Activated CD4-positive, alpha-beta T cell treated with anti-CD3 and anti-CD28 coated beads, Interleukin-2, amount 50 U/mL, for 1 hour (primary cell): ENCODE measurements around the gene IGFL3.
"Not testable (repeated sequence)": the region's sequence is repeated elsewhere in the genome, so short reads cannot be mapped to it uniquely, and the experiment has no call there.

Experiments used
- DNase-seq: peaks from one replicate; pipeline ENCODE4 v3.0.0-alpha.2; 2020

IGFL3 gene

DNA sequence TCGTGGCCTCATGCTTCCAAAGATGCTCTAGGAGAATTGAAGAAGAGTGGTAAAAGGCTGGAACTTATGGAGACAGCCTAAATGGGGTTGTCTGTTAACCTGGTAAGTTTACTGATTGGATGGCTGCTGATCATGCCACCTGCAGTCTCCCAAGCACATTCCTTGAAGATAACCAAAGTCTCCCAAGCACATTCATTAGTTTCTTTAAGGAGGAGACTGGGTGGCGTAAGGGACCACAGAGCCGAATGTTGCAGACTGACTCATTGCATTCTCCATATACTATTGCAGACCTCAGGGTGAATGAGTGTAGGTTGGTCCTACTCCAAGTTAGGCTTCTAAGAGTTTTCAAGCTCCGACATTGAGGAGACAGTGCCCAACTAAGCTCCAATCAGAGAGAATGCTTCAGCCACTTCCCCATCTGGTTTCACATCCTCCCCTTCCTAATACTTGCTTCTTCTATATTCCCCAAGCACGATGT, at the start of gene IGFL3:
IGFL3 (minus strand) TSS at position 51 of the 478 bp plus-strand sequence; CDS start at position 12, 39 bp downstream.
- DNase-seq, result no peak

DNA sequence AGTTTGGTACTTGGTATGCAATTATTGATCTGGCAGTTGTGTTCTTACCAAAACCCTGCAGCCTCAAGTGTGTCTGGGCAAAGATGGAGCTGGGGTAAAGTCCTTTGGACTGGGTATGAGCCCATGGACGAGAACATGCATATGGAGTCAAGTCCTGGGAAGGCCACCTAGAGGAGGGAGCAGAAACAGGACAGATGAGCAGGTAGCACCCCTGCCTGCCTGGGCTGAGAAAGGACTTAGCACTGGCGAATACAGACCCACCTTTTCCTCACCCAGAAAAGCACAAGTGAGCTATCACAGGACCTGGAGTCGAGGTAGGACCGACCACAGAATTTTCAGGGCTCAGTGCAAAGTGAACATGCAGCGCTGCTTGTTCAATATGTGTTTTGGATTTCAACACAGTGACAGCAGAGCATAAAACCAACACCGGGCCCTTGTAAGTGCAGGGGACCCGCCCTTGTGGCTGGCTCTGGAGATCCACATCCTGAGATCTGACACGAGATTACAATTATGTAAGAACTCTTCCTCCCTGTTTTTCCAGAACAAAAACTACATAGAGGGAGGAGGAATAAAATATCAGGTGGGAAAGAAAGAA, 49.5 kb upstream of the IGFL3 start:
- DNase-seq, result no peak

DNA sequence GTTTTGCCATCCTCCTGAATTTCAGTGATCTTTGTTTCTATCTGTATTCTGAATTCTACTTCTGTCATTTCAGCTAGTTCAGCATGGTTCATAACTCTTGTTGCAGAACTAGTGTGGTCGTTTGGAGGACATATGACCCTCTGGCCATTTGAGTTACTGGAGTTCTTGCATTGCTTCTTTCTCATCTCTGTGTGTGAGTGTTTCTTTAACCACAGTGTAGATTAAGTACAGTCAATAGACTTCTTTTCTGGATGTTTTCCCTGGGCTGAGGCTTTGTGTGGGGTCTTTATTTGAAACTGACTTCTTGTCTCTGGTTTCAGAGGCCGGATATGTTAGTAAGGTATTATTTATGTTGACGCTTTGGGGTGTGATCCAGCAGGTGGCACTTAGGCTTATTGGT, 38.2 kb upstream of the IGFL3 start:
- no peak for DNase-seq

DNA sequence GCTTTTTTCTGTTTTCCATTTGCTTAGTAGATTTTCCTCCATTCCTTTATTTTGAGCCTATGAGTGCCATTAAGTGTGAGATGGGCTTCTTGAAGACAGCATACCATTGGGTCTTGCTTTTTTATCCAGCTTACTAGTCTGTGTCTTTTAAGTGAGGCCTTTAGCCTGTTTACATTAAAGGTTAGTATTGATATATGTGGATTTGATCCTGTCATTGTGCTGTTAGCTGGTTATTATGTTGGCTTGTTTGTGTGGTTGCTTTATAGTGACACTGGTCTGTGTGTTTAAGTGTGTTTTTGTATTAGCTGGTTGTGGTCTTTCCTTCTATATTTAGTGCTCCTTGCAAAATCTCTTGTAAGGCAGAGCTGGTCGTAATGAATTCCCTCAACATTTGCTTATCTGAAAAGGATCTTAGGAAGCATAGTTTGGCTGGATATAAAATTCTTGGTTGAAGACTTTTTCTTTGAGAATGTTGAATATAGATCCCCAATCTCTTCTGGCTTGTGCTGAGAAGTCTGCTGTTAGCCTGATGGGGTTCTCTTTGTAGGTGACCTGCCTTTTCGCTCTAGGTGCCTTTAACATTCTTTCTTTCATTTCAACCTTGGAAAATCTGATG, 37.3 kb upstream of the IGFL3 start:
- not testable (repeated sequence) for DNase-seq

DNA sequence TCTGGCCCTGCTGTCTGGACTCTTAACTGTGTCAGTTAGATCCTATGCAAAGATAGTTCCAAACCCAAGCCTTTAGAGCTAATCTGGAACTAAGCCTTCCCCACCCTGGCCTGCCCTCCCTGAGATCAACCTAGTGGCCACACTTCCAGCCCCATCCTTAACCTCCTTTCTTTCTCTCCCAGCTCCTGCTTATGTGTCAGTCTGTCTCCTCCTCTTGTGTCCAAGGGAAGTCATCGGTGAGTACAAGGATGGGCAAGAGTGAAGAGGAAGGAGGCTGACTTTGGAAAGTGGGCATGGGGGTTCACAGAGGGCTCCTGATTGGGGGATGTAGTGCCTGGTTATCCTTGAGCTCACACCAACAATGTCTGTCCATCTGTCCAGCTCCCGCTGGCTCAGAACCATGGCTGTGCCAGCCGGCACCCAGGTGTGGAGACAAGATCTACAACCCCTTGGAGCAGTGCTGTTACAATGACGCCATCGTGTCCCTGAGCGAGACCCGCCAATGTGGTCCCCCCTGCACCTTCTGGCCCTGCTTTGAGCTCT, 35.8 kb upstream of the IGFL3 start:
- no peak for DNase-seq

DNA sequence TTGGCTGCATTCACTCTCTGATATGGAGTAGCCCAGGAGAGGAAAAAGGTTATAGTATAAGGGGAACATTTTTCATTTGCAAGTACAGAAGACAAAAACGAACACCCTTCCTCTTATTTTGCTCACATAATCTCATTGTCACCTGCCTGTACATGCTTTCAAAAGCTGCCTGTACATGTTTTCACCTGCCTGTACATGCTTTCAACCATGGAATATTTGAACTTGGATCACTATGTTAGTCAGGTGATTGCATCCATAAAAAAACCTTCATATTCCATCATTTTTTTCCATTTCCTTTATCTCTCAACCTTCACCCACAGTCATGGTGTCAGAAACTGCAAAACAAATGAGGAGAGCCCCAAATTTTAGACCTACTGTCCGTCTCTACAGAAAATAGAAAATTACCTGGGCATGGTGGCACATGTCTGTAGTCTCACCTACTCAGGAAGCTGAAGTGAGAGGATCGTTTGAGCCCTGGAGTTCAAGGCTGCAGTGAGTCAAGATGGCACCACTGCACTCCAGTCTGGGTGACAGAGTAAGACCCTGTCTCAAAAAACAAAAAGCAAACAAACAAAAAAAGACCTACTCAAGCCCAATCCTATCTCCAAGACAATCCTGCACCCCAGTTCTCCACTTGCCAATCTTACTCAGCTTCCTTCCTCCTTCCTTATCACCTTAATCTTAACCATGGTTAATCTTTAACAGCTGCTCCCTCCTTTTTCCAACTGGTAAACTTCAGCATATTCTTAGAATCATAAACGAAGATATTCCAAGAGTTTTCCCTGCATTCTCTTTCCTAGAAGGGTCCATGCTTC, 35.1 kb upstream of the IGFL3 start:
- DNase-seq, result no peak

DNA sequence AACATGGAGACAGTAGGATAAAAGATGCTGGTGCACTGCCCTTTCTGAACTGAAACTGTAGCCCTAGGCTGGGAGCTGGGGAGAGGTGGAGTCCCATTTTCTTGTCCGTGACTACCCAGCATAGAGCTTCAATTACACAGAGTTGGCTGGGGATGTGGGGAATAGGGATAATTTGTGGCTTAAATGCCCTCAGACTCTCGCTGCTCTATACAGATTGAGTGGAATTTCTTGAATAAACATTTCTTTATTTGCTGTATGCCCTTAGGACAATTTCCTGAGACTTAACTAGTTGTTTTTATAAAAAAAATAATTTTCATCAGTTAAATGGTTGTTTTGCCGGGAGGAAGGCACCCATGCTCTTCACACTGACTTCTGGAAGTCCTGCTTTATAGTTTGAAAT, 30.7 kb upstream of the IGFL3 start:
- DNase-seq, result no peak

DNA sequence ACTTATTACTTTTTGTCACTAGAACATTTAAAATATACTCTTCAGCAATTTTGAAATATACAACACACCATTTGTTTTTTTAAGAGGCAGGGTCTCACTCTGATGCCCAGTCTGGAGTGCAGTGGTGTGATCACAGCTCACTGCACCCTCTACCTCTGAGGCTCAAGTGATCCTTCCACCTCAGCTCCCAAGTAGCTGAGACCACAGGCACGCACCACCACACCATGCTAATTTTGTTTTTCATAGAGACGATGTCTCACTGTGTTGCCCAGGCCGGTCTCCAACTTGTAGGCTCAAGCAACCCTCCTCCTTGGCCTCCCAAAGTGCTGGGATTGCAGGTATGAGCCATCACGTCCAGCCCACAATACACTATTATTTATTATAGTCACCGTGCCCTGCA, 26.1 kb upstream of the IGFL3 start:
- no peak for DNase-seq

DNA sequence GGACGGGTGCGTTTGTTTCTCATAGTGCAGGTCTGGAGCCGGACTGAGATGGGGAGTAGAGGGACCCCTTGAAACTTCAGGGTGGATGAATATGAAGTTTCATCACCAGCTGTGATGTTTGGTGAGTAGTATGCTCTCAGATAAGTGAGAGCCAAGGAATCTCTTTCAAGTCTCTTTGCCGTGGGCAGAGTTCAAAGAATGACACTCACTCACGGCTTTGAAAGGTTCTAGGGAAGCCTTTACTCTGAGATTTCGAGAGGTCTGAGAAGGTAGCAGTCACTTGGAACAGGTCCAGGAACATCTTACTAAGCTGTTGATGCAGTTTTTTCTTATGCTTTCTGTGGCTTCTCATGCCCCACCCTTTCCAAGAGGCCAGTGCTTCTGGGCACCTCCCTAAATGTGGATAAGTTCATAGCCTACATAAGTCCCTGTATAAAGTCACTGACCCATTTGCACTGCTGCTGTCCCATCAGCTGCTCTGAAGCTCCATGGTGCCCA, 23.4 kb upstream of the IGFL3 start, which contains the start of gene IGFL2:
IGFL2 (plus strand) TSS at position 448 of the 498 bp plus-strand sequence; CDS start at position 489, 41 bp downstream.
- DNase-seq, result no peak

DNA sequence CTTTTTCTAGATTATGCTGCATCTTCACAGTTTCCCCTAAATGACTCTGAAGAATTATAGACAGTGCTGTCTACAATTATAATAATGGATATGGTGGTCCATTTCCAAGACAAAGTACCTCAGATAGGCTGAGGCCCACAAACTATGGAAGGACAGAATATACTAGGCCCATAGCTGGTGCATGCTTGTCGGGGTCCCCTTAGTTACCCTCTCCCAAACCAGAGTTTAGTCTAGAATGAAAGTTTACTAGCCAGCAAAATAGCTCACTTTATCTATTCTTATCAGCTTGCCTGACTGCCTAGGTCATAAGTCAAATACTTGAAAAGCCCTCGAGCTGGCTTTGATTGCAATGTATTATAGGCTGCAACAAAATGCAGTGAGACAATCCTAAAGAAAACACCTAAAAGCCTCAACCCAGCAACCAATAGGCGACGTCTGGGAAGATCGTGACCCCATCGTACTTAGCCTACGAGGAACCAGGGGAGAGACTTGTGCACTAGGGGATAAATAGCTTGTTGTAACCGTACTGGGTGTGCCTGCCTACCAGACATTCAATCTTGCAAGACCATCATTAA, 22.8 kb upstream of the IGFL3 start:
- DNase-seq, result no peak

DNA sequence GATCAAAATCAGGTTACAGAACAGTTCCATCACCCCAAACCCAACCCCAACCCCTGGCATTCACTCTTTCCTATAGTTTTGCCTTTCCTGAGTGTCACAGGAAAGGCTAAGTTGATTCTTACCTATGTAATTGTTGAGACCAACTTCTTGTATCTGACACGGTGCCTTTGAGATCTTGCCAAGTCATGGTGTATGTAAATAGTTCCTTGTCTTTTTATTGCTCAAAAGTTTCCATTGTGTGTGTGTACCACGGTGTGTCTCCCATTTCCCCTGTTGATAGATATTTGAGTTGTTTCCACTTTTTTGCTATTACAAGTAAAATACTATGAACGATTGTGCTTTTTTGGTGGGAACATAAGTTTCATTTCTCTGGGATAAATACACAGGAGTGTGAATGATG, 20.3 kb upstream of the IGFL3 start:
- DNase-seq, result no peak

DNA sequence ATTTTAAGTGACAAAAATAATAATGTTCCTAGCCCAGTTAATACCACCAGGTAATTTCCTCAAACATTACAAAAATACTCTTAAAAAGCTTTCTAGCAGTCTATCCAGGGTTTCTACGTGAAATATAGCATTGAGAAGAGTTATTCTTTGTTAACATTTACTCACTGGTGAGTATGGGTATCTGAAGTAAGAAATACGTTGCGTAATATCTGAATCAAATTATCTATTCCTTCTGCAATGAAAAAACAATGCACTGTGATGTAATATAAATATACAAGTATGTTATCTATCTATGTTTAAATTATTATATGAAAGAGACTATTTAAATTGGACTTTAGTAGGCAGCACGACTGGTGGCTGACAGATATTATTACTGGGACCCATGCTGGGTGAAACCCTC, 17.8 kb upstream of the IGFL3 start:
- DNase-seq, result no peak

DNA sequence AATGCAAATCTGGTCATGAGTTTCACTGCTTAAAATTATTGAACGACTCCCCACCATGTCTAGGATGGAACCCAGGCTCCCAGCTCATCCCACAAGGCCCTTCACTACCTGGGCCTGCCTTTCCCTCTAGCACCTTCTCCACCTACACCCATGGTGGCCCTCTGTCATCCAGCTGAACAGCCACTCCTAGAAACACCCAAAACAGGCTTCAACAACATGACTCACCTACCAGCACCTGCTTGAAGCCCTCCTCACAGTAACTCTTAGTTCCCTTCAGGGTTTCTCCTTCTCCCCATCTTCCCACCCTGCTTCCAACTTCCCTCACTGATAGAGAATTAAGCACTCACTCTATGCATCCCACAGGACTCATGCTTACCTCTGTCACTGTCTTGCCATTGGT, 16.9 kb upstream of the IGFL3 start:
- no peak for DNase-seq

DNA sequence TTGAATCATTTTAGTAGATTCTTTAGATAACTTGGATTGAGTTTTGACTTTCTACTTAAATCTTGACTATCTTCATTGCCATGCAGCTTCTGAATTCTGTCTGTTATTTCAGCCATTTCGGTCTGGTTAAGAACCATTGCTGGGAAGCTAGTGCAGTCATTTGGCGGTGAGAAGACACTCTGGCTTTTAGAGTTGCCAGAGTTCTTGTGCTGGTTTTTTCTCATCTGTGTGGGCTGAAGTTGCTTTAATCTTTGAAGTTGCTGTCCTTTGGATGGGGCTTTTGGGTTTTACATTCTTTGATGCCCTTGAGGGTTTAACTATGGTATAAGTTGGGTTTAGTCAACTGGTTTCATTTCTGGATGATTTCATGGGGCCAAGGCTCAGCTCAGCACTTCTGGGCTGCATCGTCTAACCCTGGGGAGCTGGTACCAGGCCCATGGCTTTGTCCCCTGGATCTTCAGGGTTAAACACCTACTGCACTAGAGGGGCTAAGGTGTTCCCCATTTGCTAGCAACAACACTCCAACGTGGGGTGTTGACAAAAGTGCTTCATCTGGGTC, 13.5 kb upstream of the IGFL3 start:
- DNase-seq, result no peak

DNA sequence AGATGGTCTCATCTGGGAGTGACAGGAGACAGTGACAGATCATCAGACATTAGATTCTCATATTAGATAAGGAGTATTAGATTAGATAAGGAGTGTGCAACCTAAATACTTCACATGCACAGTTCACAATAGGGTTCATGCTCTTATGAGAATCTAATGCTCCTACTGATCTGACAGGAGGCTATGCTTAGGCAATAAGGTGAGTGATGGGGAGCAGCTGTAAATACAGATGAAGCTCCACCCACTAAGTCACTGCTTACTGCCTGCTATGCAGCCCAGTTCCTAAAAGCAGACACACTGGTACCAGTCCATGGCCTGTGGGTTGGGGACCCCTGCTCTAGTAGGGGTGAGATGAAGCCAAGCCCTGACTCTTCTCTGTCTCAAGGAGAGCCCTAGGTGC, 10.0 kb upstream of the IGFL3 start:
- no peak for DNase-seq

DNA sequence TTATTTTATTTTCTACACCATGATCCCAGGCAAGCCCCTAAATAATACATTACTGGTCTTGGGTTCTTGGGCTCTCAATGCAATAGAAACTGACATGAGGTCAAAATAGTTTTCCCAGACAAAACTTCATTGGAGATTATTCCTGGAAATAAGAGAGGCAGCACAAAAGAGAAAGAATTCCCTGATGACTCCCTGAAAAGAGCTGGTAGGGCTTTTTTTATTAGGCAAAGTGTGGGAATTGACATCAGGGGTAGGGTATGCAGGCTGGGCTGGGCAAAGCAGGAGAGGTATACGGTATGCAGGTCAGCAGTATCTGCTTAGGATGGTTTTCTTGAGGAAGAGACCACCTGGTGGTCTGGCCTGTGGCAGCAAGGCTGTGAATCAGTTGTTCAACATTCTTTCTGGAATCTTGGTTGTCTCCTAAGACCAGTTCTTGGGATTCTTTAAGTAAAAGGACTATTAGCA, 9.3 kb upstream of the IGFL3 start:
- no peak for DNase-seq

DNA sequence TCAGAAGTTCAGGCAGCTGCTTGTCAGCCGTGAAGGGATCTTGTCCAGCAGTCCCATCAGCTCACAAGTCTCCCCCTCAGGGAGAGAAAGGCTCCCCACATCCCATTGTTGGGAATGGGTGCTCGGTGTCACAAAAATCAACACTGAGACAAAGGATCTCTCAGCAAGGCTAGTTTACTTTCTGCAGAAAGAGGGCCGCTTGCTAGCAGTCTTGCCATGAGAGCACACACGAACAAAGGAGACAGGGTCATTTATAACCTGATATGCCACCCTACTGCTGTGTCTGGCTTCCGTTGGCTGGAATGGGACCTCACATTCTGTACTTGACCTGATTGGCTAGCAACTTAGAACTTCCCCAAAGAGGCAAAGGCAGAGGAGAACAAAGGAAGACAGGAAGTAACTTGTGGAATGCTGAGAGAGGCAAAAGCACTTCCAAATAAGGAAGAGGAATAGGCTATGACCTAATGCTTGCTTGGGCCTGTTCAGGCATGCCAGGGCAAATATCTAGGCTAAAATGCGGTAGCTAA, 8.7 kb upstream of the IGFL3 start:
- no peak for DNase-seq

DNA sequence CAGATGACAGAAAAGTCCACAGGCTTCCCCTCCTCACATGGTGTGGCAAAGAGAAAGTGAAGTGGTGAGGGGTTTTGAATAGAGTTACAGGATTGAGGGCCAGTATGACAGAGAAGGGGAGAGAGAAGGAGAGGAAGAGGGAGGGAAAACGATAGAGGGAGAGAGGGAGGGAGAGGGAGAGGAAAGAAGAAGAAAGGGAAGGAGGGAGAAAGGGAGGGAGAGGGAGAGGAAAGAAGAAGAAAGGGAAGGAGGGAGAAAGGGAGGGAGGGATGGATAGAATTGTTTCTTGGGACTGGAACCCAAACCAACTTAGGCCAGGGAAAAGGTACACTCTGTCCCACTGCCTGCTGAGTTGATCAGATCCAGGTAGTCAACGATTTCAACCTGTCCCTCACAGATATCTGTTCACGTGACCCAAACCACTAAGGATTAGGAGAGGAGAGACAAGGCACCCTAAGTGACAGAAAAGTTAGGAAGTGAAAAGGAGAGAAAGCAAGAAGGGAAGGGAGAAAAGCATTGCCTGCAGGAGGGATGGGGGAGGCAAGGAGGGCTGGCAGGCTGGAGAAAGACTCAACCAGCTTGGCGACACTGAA, 8.1 kb upstream of the IGFL3 start:
- no peak for DNase-seq

DNA sequence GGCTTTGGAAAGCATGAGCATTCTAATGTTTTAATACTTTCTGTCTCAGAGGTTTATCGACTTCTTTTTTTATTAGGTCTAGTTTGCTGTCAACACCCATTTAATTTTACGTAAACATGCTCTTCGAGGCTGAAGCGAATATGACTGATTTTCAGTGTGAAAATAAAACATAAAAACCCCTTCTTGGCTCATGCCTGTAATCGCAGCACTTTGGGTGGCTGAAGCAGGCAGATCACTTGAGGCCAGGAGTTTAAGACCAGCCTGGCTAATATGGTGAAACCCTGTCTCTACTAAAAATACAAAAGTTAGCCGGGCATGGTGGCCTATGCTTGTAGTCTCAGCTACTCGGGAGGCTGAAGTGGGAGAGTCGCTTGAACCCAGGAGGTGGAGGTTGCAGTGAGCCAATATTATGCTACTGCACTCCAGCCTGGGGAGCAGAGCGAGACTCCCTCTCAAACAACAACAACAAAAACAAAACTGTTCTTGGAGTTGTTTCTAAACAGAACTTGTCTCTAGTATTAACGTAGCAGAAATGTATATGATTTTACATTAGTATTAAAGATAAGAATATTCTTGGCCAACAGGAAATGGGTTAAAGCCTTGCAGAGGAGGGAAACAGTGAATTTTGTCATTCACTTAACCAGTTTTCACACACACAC, 7.1 kb upstream of the IGFL3 start:
- DNase-seq, result no peak

DNA sequence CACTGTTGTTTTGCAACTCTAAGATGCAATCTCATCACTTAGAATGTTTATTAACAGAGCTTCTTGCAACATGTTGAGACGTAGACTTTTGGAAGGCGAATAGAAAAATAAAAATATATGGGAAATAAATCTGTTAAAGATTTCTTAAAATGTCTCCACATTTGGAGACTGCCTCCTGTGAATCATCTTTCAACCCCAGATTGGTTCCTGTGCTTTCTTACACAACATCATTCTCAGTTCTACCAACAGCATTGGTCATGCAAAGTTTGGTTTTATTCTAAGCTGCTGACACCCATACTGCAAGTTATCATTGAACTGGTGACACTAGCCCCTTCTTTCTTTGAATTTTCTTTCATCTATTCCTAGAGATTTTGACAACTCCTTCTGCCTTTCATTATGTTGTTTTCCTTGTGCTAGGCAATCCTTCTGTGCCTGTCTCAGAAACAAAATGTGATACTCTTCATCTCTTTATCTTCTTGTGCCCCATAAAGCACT, 1.6 kb upstream of the IGFL3 start:
- DNase-seq, result no peak

DNA sequence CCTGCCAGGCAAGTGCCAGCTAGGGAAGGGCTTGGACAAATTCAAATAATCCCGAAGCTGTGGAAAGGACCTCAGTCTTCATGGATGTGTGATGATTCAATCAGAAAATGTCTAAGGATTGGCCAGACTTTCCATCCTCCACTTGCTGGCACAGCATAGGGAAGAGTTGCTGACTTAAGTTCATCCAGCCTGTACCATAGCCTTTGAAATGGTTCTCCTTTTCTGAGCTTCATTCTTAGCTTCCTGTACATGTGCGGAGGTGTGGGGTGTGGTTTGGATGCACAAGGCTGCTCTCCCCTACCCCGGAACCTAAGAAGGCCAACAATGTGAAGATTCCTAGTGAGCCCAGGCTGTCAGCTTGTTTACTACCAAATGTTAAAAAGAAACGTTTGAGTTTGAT, 959 bp upstream of the IGFL3 start:
- no peak for DNase-seq
